ENCODE data around the gene FAM53B. TPM values are rescaled to one million over a fixed set of nuclear protein-coding genes. Genes with fewer than 3 reads are reported as not detected.

FAM53B gene
- total and polyA plus RNA-seq, 4 donors: 14.6 to 45.4 (median 18.2) TPM

- no peaks in the 10 kb centered on the region for H3K9me3 ChIP-seq (ENCODE audit: control insufficient read depth in 4 of 4, insufficient read depth in 3 of 4, low read length in 3 of 4)
- no peak overlapping the region for H3K4me3 ChIP-seq
- H3K27me3 ChIP-seq (ENCODE audit: control insufficient read depth in 3 of 3, insufficient read depth in 3 of 3, low read length in 2 of 3): no peaks in the 10 kb centered on the region
- H3K4me1 ChIP-seq (ENCODE audit: control insufficient read depth in 5 of 5, insufficient read depth in 5 of 5, low read length in 5 of 5): peaks cover 0 to 29% (median 14%) of the 10 kb centered on the region in 5 donors
- H3K9ac ChIP-seq (ENCODE audit: insufficient read depth in 1 of 2, low read length in 2 of 2): no peak overlapping the region
- TF ChIP-seq CTCF (IDR thresholded peaks at IDR 0.05; ENCODE audit: control extremely low read depth, extremely low read depth): no peak
- ATAC-seq (ENCODE audit: insufficient read depth, low FRiP score) (no peak), DNase-seq (no peak)
- H3K36me3 ChIP-seq (ENCODE audit: control insufficient read depth in 4 of 4, insufficient read depth in 4 of 4, low read length in 4 of 4): peaks cover 0 to 20% (median 1%) of the 10 kb centered on the region in 4 donors
- no peak overlapping the region for H3K27ac ChIP-seq (ENCODE audit: low read depth in 1 of 2, low read length in 1 of 2)
- WGBS, 2 donors: 81 to 87% methylated on average over 4 of the region's 4 CpGs
Observed at GRCh38 chr10:124616836-124617130, 127.4 kb downstream of the FAM53B start.

- Histone ChIP-seq H3K27me3 (ENCODE audit: control insufficient read depth in 3 of 3, insufficient read depth in 3 of 3, low read length in 2 of 3) (no peaks in the 10 kb centered on the region), H3K36me3 (ENCODE audit: control insufficient read depth in 4 of 4, insufficient read depth in 4 of 4, low read length in 4 of 4) (peaks cover 0 to 18% (median 1%) of the 10 kb centered on the region in 4 donors), H3K27ac (ENCODE audit: low read depth in 1 of 2, low read length in 1 of 2) (no peak overlapping the region), H3K4me1 (ENCODE audit: control insufficient read depth in 5 of 5, insufficient read depth in 5 of 5, low read length in 5 of 5) (peaks cover 0 to 31% (median 19%) of the 10 kb centered on the region in 5 donors), H3K9me3 (ENCODE audit: control insufficient read depth in 4 of 4, insufficient read depth in 3 of 4, low read length in 3 of 4) (no peaks in the 10 kb centered on the region), H3K9ac (ENCODE audit: insufficient read depth in 1 of 2, low read length in 2 of 2) (no peak overlapping the region), H3K4me3 (no peak overlapping the region)
- TF ChIP-seq CTCF (IDR thresholded peaks at IDR 0.05; ENCODE audit: control extremely low read depth, extremely low read depth): no peak
- DNase-seq (no peak), ATAC-seq (ENCODE audit: insufficient read depth, low FRiP score) (no peak)
- WGBS, 2 donors: 90 to 93% methylated on average over 30 of the region's 30 CpGs
Observed at GRCh38 chr10:124616040-124616835, 127.9 kb downstream of the FAM53B start.

DNA sequence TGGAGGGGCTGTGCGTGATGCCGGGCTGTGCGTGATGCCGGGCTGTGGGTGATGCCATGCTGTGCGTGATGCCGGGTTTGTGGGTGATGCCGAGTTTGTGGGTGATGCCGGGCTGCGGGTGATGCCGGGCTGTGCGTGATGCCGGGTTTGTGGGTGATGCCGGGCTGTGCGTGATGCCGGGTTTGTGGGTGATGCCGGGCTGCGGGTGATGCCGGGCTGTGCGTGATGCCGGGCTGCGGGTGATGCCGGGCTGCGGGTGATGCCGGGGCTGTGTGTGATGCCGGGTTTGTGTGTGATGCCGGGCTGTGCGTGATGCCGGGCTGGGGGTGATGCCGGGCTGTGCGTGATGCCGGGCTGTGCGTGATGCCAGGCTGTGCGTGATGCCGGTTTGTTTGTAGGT lies 128.9 kb downstream of the FAM53B start:
- no peak overlapping the region for H3K27ac ChIP-seq (ENCODE audit: low read depth in 1 of 2, low read length in 1 of 2)
- H3K9ac ChIP-seq (ENCODE audit: insufficient read depth in 1 of 2, low read length in 2 of 2): no peak overlapping the region
- 98% methylated on average over 34 of the region's 34 CpGs for WGBS, 2 donors
- H3K27me3 ChIP-seq (ENCODE audit: control insufficient read depth in 3 of 3, insufficient read depth in 3 of 3, low read length in 2 of 3): no peaks in the 10 kb centered on the region
- TF ChIP-seq CTCF (IDR thresholded peaks at IDR 0.05; ENCODE audit: control extremely low read depth, extremely low read depth): no peak
- H3K4me3 ChIP-seq: no peak overlapping the region
- ATAC-seq (ENCODE audit: insufficient read depth, low FRiP score) (no peak), DNase-seq (no peak)
- H3K9me3 ChIP-seq (ENCODE audit: control insufficient read depth in 4 of 4, insufficient read depth in 3 of 4, low read length in 3 of 4): no peaks in the 10 kb centered on the region
- peaks cover 0 to 31% (median 19%) of the 10 kb centered on the region in 5 donors for H3K4me1 ChIP-seq (ENCODE audit: control insufficient read depth in 5 of 5, insufficient read depth in 5 of 5, low read length in 5 of 5)
- peaks cover 0 to 18% (median 0%) of the 10 kb centered on the region in 4 donors for H3K36me3 ChIP-seq (ENCODE audit: control insufficient read depth in 4 of 4, insufficient read depth in 4 of 4, low read length in 4 of 4)
